ENCODE measurements around the gene RMDN2. TPM values are rescaled to one million over a fixed set of nuclear protein-coding genes. Genes with fewer than 3 reads are reported as not detected.

The RMDN2 gene
- polyA plus RNA-seq, 1 experiment, result 3.4 TPM

GRCh38 chr2:37885329-37885993 is 39.6 kb upstream of the RMDN2 start:
- H3K27me3 ChIP-seq (ENCODE audit: control insufficient read depth, insufficient read depth, low read length), result peaks cover 8% of the 10 kb centered on the region

GRCh38 chr2:37886745-37887144 is 38.3 kb upstream of the RMDN2 start:
- CTCF ChIA-PET, result interaction anchor here (1.4 to 4.6 kb wide), 4 partner anchors 10 to 490 kb away, joined by 3 to 33 read pairs (median 10); no protein-coding TSS in a partner anchor
- no peak for DNase-seq (ENCODE audit: low read depth)
- no peak for TF ChIP-seq CTCF (IDR thresholded peaks at IDR 0.05; ENCODE audit: insufficient read depth, low read depth, low read length)
- Histone ChIP-seq H3K36me3 (ENCODE audit: control insufficient read depth, insufficient read depth, low read length) (no peaks in the 10 kb centered on the region), H3K27me3 (ENCODE audit: control insufficient read depth, insufficient read depth, low read length) (peaks cover 4% of the 10 kb centered on the region; the same call in 1 of the 2 replicates), H3K4me3 (ENCODE audit: low read depth, low read length) (no peak overlapping the region)
- POLR2A ChIA-PET, result no interaction called here

More at GRCh38 chr2:37885329-37885993, 39.6 kb upstream of the RMDN2 start:
- POLR2A ChIA-PET, result no interaction called here
- TF ChIP-seq CTCF (IDR thresholded peaks at IDR 0.05; ENCODE audit: insufficient read depth, low read depth, low read length), result no peak
- H3K4me3 ChIP-seq (ENCODE audit: low read depth, low read length), result no peak overlapping the region
- no peaks in the 10 kb centered on the region for H3K36me3 ChIP-seq (ENCODE audit: control insufficient read depth, insufficient read depth, low read length)
- DNase-seq (ENCODE audit: low read depth), result no peak
- CTCF ChIA-PET, result interaction anchor here (0.6 to 4.6 kb wide), 4 partner anchors 9 to 489 kb away, joined by 3 to 33 read pairs (median 9); no protein-coding TSS in a partner anchor

GRCh38 chr2:37887286-37887685 is 37.8 kb upstream of the RMDN2 start:
- no peak for DNase-seq (ENCODE audit: low read depth)
- Histone ChIP-seq H3K27me3 (ENCODE audit: control insufficient read depth, insufficient read depth, low read length) (peaks cover 4% of the 10 kb centered on the region; the same call in 1 of the 2 replicates), H3K36me3 (ENCODE audit: control insufficient read depth, insufficient read depth, low read length) (no peaks in the 10 kb centered on the region), H3K4me3 (ENCODE audit: low read depth, low read length) (no peak overlapping the region)
- CTCF ChIA-PET, result interaction anchor here (1.4 to 4.6 kb wide), 4 partner anchors 10 to 491 kb away, joined by 3 to 33 read pairs (median 10); no protein-coding TSS in a partner anchor
- TF ChIP-seq CTCF (IDR thresholded peaks at IDR 0.05; ENCODE audit: insufficient read depth, low read depth, low read length), result no peak
- POLR2A ChIA-PET, result no interaction called here

GRCh38 chr2:37890893-37891495 is 34.1 kb upstream of the RMDN2 start:
- peak; percentile 84 for TF ChIP-seq CTCF (IDR thresholded peaks at IDR 0.05; ENCODE audit: insufficient read depth, low read depth, low read length)
- no peaks in the 10 kb centered on the region for H3K27me3 ChIP-seq (ENCODE audit: control insufficient read depth, insufficient read depth, low read length)
- ChIA-PET POLR2A (no interaction called here), CTCF (interaction anchor here (0.7 to 3.0 kb wide), 14 partner anchors 13 to 578 kb away, joined by 3 to 17 read pairs (median 4); partner anchors contain the start of gene RMDN2)
- no peaks in the 10 kb centered on the region for H3K36me3 ChIP-seq (ENCODE audit: control insufficient read depth, insufficient read depth, low read length)
- H3K4me3 ChIP-seq (ENCODE audit: low read depth, low read length), result no peak overlapping the region
- no peak for DNase-seq (ENCODE audit: low read depth)

- Histone ChIP-seq H3K36me3 (ENCODE audit: control insufficient read depth, insufficient read depth, low read length) (no peaks in the 10 kb centered on the region), H3K4me3 (ENCODE audit: low read depth, low read length) (no peak overlapping the region), H3K27me3 (ENCODE audit: control insufficient read depth, insufficient read depth, low read length) (no peaks in the 10 kb centered on the region)
- ChIA-PET CTCF (interaction anchor here (0.6 to 3.0 kb wide), 9 partner anchors 14 to 579 kb away, joined by 3 to 17 read pairs (median 4); partner anchors contain the start of gene RMDN2), POLR2A (no interaction called here)
- TF ChIP-seq CTCF (IDR thresholded peaks at IDR 0.05; ENCODE audit: insufficient read depth, low read depth, low read length), result no peak
- DNase-seq (ENCODE audit: low read depth), result no peak
Measured at GRCh38 chr2:37891846-37892435, 33.1 kb upstream of the RMDN2 start.
